ENCODE measurements around the gene MED15.
A peak's percentile ranks its signal among the peaks of the same experiment; 100 is the strongest.

MED15 gene, protein sequence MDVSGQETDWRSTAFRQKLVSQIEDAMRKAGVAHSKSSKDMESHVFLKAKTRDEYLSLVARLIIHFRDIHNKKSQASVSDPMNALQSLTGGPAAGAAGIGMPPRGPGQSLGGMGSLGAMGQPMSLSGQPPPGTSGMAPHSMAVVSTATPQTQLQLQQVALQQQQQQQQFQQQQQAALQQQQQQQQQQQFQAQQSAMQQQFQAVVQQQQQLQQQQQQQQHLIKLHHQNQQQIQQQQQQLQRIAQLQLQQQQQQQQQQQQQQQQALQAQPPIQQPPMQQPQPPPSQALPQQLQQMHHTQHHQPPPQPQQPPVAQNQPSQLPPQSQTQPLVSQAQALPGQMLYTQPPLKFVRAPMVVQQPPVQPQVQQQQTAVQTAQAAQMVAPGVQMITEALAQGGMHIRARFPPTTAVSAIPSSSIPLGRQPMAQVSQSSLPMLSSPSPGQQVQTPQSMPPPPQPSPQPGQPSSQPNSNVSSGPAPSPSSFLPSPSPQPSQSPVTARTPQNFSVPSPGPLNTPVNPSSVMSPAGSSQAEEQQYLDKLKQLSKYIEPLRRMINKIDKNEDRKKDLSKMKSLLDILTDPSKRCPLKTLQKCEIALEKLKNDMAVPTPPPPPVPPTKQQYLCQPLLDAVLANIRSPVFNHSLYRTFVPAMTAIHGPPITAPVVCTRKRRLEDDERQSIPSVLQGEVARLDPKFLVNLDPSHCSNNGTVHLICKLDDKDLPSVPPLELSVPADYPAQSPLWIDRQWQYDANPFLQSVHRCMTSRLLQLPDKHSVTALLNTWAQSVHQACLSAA

GRCh38 chr22:20507253-20508066, at the start of gene MED15:
MED15 (plus strand) TSS chr22:20507610; CDS start chr22:20507679, 69 bp downstream.
- peak; percentile 93 for DNase-seq (ENCODE audit: extremely low spot score)
- CTCF ChIA-PET, result interaction anchor here (1.1 to 1.7 kb wide), 5 partner anchors 9 to 51 kb away, joined by 4 to 8 read pairs (median 5); no protein-coding TSS in a partner anchor
- no peak for TF ChIP-seq CTCF (IDR thresholded peaks at IDR 0.05; ENCODE audit: control extremely low read depth, extremely low read depth, low read depth, missing control alignments)
- POLR2A ChIA-PET, result interaction anchor here (0.9 kb wide), 1 partner anchor 17 kb away, joined by 3 read pairs; no protein-coding TSS in a partner anchor

DNA sequence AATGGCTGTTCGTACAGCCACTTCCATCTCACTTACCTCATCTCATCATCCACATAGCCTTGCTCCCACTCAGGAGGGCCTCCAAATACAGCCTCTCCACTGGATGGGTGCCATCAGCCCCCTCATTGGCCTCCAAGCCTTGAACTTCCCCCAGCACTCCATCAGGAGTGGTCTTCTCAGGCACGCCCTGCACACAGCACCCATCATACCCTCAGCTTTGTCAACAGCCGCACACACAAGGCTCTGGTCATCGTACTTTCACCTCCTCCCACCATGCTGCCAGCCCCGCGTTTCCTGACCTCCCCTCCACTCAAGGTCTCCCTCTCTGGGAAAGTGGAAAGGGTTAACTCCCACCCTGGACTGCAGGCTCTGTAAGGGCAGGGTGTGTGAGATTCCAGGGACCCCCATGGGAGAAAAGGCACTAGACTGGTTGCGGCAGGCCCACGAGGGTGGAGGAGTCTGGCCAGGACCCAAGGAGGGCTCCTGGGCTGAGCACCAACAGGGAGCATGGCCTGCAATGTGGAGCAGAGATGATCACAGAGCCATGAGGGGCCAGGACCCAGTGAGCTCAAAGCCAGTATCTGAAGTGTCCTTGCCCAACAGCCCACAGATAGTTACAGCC, 48.8 kb upstream of the MED15 start:
- no peak for DNase-seq (ENCODE audit: extremely low spot score)
- ChIA-PET POLR2A (no interaction called here), CTCF (interaction anchor here (0.6 to 1.4 kb wide), 2 partner anchors 25 to 40 kb away, joined by 3 read pairs; no protein-coding TSS in a partner anchor)
- TF ChIP-seq CTCF (IDR thresholded peaks at IDR 0.05; ENCODE audit: control extremely low read depth, extremely low read depth, low read depth, missing control alignments), result no peak

- CTCF ChIA-PET, result interaction anchor here (1.4 kb wide), 1 partner anchor 25 kb away, joined by 3 read pairs; no protein-coding TSS in a partner anchor
- no peak for DNase-seq (ENCODE audit: extremely low spot score)
- no peak for TF ChIP-seq CTCF (IDR thresholded peaks at IDR 0.05; ENCODE audit: control extremely low read depth, extremely low read depth, low read depth, missing control alignments)
- POLR2A ChIA-PET, result no interaction called here
Measured at GRCh38 chr22:20459152-20459542, 48.3 kb upstream of the MED15 start.

GRCh38 chr22:20459862-20460261, 47.5 kb upstream of the MED15 start:
- CTCF ChIA-PET, result interaction anchor here (1.4 kb wide), 2 partner anchors 26 to 42 kb away, joined by 3 to 4 read pairs; no protein-coding TSS in a partner anchor
- TF ChIP-seq CTCF (IDR thresholded peaks at IDR 0.05; ENCODE audit: control extremely low read depth, extremely low read depth, low read depth, missing control alignments), result no peak
- POLR2A ChIA-PET, result interaction anchor here (0.6 kb wide), 1 partner anchor 36 kb away, joined by 4 read pairs; the partner anchor contains the start of gene KLHL22
- DNase-seq (ENCODE audit: extremely low spot score), result no peak

GRCh38 chr22:20463324-20464095, 43.9 kb upstream of the MED15 start:
- TF ChIP-seq CTCF (IDR thresholded peaks at IDR 0.05; ENCODE audit: control extremely low read depth, extremely low read depth, low read depth, missing control alignments), result no peak
- CTCF ChIA-PET, result interaction anchor here (1.0 to 2.3 kb wide), 6 partner anchors 8 to 307 kb away, joined by 3 to 7 read pairs (median 4); no protein-coding TSS in a partner anchor
- POLR2A ChIA-PET, result no interaction called here
- DNase-seq (ENCODE audit: extremely low spot score), result peak; percentile 51

All from GM10248 (cell line).